Suppressor macrophage treated with lipopolysaccharide for 1 hour (primary cell): ENCODE results near the gene ENGASE.
A peak's percentile ranks its signal among the peaks of the same experiment; 100 is the strongest.

Experiments used
- DNase-seq, 3 donors: peaks; one replicate each; pipeline ENCODE4 v3.0.0-alpha.2; 2020 to 2022

ENGASE gene

DNA sequence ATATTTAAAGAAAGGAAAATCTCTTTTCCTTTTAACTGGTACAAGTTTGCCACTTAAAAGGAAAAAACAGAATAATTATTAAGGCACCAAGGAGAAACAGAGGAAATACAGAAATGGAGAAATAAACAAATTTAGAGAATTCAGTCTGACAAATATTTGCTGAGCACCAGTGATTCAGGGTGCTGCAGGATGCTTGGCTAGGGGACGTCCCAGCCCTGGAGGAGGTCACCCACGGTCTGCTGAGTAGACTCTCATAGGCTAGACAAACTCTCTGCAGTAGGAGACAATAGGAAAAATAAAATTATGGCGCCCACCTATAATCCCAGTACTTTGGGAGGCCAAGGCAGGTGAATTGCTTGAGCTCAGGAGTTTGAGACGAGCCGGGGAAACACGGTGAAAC is 34.7 kb upstream of the ENGASE start:
- DNase-seq, result peak; percentile 80 to 85 (median 85)

GRCh38 chr17:79041041-79041570 is 33.5 kb upstream of the ENGASE start:
- DNase-seq, result no peak

GRCh38 chr17:79041723-79042420 is 32.8 kb upstream of the ENGASE start:
- no peak for DNase-seq

DNA sequence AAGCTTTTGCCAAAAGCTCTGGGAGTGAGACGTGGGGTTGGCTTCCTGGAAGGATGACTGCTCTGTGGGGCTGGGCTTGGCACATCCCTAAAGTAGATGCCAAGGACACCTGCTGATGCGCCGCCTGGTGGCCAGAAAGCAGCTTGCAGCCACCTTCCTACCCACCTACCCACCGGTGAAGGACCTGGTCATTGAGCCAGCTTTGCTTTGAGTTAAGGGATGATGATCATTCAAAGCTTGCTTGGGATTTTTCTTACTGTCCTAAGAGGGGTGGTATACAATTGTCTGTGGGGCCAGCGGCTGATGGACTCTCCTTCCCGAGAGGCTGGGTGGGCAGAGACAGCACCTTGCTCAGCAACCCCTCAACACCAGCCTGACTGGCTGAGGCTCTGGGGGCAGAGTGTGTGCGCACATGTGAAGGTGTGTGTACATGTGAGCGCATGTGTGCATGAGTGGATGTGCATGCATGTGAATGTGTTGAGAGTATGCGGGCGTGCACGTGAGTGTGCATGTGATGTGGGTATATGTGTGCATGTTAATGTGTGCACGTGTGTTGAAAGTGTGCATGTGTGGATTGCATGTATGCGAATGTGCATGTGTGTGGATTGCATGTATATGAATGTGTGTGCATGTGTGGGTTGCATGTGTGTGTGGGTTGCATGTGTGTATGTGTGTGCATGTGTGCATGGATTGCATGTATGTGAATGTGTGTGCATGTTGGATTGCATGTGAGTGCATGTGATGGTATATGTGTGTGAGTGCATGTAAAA is 32.0 kb upstream of the ENGASE start:
- peak; percentile 76 to 89 (median 84) for DNase-seq

GRCh38 chr17:79043191-79043930 is 31.3 kb upstream of the ENGASE start:
- no peak for DNase-seq

- DNase-seq, result no peak
Measured at GRCh38 chr17:79043931-79044320, 30.7 kb upstream of the ENGASE start.

DNA sequence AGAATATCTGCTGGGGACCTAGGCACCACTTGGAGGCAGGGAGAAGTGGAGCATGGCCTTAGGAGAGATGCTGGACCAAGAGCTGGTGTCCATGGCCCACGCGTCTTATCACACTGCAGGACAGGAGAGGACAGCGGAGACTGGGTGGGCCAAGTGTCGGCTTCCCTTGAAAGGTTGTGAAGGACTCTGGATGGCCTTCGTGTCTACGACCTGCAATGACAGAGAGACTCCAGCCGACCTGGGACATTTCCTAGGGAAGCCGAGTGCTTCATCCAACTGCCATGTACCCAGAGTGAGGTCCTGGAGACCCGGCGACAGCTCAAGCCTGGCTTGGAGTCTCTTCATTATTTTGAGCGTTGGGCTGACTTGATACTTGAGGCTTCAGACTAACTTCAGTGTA is 30.2 kb upstream of the ENGASE start:
- DNase-seq, result no peak

- no peak for DNase-seq
Measured at GRCh38 chr17:79045001-79045729, 29.5 kb upstream of the ENGASE start.

DNA sequence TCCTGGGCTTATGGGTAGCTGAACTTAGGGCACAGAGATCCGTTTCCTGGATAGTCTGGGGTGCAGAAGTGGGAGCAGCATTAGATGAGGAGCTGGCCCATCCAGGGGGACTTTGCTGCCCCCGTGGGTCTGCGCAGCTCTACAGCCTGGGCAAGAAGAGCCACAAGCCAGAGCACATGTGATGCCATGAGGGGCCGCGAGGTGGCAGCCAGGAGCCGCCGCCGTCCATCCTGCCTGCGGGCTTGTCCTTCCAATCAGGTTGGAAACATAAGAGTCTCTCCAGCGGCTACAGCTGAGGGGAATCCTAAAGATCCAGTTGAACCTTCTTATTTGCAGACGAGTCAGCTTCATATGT is 28.8 kb upstream of the ENGASE start:
- peak; percentile 77 to 86 (median 81) for DNase-seq

DNA sequence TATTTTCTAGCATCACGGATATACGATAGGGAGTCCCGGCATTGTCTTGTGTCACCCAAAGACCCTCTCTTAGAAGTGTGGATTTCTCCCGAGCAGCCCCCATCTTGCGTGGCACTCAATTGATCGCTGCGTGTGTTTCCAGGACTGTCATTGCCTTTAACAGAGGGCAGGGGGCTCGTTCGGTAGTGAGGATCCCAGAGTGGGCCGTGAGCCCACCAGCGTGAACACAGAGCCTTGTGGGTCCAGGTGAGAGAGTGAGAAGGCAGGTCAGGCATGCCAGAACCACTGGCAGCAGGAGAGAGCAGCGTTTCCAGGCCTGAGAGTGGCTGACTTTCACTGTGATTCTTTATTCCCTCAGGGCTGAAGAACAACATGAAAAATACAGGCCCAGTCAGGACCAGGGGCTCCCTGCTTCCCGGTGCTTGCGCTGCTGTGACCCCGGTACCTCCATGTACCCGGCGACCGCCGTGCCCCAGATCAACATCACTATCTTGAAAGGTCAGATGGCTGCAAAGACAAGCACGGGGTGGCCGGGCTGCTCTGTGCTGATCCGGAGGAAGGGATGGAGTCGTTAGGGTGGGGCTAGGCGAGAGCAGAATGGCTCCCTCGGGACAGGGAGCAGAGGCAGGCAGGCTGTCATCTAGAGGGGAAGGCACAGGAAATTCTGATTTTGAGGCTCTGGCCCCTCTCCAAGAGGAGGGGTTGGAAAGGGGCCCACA is 28.3 kb upstream of the ENGASE start:
- DNase-seq, result no peak

DNA sequence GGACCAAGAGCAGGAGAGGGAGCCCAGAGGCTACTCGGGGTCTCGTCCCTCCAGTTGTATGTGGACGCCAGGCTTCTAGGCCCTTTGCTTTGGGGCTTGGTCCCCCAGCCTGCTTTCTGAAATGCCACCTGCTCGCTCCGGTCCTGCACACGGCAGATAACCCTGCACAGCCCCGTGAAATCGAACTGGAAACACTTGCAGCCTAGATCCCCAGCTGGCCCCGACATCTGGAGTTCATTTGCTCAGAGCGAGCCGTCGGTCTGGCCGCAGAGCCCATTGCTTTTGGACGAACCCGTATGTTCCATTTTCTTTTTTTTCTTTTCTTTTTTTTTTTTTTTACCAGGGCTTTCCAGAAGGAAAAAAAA is 27.7 kb upstream of the ENGASE start:
- DNase-seq, result no peak

DNA sequence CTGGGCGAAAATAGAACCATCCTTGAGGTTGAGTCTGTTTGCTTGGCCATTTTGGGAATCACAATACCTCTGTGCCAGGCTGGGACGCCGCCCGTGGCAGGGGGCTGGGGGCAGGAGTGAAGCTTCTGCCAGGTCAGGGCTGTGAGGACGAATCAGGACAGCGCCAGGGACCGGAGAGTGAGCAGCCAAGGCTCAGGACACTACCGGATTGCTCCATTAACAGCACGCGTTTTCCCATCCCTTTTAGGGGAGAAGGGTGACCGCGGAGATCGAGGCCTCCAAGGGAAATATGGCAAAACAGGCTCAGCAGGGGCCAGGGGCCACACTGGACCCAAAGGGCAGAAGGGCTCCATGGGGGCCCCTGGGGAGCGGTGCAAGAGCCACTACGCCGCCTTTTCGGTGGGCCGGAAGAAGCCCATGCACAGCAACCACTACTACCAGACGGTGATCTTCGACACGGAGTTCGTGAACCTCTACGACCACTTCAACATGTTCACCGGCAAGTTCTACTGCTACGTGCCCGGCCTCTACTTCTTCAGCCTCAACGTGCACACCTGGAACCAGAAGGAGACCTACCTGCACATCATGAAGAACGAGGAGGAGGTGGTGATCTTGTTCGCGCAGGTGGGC is 27.2 kb upstream of the ENGASE start:
- DNase-seq, result no peak

- DNase-seq, result no peak
Measured at GRCh38 chr17:79047923-79048825, 26.4 kb upstream of the ENGASE start.

DNA sequence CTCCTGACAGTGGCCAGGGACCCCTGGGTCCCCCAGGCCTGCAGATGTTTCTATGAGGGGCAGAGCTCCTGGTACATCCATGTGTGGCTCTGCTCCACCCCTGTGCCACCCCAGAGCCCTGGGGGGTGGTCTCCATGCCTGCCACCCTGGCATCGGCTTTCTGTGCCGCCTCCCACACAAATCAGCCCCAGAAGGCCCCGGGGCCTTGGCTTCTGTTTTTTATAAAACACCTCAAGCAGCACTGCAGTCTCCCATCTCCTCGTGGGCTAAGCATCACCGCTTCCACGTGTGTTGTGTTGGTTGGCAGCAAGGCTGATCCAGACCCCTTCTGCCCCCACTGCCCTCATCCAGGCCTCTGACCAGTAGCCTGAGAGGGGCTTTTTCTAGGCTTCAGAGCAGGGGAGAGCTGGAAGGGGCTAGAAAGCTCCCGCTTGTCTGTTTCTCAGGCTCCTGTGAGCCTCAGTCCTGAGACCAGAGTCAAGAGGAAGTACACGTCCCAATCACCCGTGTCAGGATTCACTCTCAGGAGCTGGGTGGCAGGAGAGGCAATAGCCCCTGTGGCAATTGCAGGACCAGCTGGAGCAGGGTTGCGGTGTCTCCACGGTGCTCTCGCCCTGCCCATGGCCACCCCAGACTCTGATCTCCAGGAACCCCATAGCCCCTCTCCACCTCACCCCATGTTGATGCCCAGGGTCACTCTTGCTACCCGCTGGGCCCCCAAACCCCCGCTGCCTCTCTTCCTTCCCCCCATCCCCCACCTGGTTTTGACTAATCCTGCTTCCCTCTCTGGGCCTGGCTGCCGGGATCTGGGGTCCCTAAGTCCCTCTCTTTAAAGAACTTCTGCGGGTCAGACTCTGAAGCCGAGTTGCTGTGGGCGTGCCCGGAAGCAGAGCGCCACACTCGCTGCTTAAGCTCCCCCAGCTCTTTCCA is 25.5 kb upstream of the ENGASE start:
- DNase-seq, result no peak

- no peak for DNase-seq
Measured at GRCh38 chr17:79049821-79050220, 24.8 kb upstream of the ENGASE start.

GRCh38 chr17:79050551-79050950 is 24.1 kb upstream of the ENGASE start:
- no peak for DNase-seq

DNA sequence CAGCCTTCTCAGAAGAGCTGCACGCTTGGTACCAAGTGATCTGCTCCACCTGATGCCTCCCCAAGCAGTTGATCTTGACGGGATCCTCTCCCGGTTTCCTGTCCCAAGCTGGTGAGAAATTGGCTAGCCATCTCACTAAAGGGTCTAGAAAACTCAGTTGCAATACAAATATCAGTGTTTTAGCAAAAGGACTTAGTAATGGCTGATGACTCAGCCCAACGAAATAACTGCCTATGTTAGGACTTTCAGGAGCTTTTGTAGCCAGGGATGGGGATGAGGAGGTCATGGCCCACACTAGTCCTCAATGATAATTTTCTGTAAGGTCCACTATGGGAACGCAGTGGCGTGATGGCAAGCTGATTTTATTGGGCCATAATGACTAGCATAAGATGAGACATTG is 23.3 kb upstream of the ENGASE start:
- peak in 1 of 3 donors; percentile 26 for DNase-seq

GRCh38 chr17:79052131-79052530 is 22.5 kb upstream of the ENGASE start:
- DNase-seq, result no peak

DNA sequence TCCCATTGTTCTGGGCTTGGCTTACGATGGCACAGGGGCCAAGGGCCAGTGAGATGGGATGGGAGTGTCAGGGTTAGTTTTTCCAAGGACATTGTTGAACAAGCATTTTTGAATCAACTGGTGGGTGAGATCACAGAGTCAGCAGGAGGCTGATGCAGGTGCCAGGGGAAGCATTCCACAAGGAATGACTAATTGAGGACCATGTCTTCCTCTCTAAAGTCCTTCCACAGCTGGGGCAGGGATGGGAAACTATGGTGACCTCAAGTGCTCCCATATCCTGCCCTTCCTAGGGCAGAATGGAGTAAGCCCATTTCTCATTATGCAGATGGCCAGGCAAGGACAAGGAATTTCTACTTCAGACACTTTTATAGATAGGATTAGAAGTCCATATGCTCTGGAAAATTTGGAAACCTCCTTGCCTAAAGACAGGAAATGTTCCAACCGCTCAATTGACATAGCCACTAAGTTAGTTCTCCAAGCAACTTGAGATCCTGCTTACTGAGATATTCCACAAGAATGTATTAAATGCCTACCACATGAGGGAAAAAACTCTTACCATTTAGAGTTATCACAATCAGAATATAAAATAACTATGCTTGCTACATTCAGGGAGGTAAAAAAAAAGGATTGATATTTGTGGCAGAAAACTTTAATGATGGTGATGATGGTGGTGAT is 21.2 kb upstream of the ENGASE start:
- DNase-seq, result no peak
